GM19467 (cell line): Measurements from ENCODE around the gene FAM209B.
"Not testable (repeated sequence)": the region's sequence is repeated elsewhere in the genome, so short reads cannot be mapped to it uniquely, and the experiment has no call there.

Experiments used
- ATAC-seq: cut with Tn5 transposase; IDR thresholded peaks from one replicate; pipeline ENCODE4 v1.9.1; 2021; ENCODE audit warnings: mild to moderate bottlenecking, moderate library complexity; ENCODE audit not compliant: unreplicated experiment

FAM209B gene

GRCh38 chr20:56537997-56538396 is 5.0 kb downstream of the FAM209B start:
- no peak for ATAC-seq

- no peak for ATAC-seq
Measured at GRCh38 chr20:56540415-56540814, 7.4 kb downstream of the FAM209B start.

DNA sequence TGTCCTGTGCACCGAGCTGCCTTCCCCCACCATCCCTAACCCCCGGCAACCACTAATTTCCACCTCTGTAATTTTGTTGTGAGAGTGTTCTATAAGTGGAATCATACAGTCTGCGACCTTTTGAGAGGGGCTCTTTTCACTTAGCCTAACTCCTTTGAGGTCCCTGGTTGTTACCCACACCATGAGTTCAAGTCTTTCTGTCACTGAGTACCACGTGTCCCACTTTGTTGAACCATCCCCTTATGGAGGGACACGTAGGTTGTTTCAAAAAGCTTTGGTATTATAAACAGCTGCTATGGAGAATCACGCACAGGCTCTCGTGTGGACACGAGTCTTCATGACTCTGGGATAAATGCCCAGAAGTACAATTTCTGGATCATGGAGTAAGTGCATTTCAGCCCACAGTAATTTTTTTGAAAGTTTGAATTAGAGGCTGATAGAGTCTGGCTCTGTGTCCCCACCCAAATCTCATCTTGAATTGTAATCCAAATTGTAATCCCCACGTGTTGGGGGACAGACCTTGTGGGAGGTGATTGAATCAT is 9.5 kb downstream of the FAM209B start:
- no peak for ATAC-seq

DNA sequence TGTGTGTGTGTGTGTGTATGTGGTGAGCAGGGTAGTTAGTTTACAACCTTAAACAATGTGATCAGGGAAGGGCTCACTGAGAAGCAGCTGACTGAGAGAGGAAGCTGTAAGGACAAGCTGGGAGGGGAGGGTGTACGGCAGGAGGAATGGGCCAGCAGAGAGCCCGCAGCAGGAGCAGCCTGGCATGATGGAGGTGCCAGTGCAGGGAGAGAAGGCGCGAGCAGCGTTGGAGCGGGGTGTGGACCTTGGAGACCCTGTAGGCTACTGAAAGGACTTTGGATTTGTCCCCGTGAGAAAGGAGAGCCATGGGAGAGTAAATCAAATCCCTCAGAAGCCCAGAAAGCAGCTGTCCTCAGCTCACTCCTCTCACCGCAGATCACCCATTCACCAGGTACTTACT is 18.5 kb downstream of the FAM209B start:
- ATAC-seq = no peak

GRCh38 chr20:56552911-56553629 is 20.0 kb downstream of the FAM209B start:
- no peak for ATAC-seq

GRCh38 chr20:56554869-56555268 is 21.8 kb downstream of the FAM209B start:
- peak; percentile 91 for ATAC-seq

DNA sequence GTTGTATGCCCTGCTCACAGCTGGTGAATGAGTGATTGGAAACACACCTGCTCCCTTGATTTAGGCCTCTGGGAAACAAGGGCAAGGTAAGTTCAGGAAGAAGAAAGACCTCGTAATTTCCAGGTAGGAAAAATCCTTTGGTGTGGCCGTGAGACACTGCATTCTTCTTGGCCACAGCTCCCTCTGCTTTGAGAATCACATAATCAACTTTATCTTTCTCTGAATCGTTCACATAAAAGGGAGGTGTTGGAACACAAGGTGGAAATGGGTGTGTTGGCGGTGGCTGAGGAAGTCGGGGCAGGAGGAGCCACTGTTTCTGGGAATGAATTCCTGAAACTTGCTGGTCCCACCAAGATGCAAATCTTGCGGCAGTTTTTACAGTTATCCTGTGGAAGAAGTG is 25.9 kb downstream of the FAM209B start:
- ATAC-seq = no peak

DNA sequence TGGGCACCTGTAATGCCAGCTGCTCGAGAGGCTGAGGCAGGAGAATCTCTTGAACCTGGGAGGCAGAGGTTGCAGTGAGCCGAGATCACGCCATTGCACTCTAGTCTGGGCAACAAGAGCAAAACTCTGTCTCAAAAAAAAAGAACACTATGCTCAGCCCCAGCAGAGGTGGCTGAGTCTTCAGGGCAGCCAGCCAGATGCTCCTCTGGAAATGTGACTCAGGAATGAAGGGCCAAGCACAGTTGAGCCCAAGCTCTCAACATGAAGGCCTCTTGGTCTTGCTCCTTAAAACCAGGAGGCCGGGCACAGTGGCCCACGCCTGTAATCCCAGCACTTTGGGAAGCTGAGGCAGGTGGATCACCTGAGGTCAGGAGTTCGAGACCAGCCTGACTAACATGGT is 31.5 kb downstream of the FAM209B start:
- not testable (repeated sequence) for ATAC-seq

GRCh38 chr20:56565511-56565910 is 32.5 kb downstream of the FAM209B start:
- ATAC-seq = no peak

DNA sequence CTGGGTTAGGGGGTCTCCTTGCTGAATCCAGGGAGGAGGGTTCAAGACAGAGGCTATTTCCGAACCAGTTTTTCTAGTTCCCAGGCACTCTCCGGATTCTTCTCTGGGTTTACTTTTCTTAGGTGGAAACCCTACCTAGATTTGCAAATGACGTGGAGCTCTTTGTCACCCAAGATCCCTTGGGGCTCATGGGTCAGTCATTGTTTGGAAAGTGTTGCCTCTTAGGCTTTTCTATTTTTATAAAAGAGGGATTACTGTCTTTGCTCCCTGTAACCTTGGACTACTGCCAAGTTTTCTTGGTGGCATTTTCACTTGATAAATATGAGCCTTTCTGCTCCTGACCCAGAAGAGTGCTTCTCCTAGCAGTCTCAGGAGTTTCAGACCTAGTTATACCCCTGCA is 33.6 kb downstream of the FAM209B start:
- no peak for ATAC-seq

- ATAC-seq = no peak
Measured at GRCh38 chr20:56570832-56571231, 37.8 kb downstream of the FAM209B start.

GRCh38 chr20:56572172-56572571 is 39.1 kb downstream of the FAM209B start:
- no peak for ATAC-seq

- ATAC-seq = no peak
Measured at GRCh38 chr20:56573986-56574385, 40.9 kb downstream of the FAM209B start.

DNA sequence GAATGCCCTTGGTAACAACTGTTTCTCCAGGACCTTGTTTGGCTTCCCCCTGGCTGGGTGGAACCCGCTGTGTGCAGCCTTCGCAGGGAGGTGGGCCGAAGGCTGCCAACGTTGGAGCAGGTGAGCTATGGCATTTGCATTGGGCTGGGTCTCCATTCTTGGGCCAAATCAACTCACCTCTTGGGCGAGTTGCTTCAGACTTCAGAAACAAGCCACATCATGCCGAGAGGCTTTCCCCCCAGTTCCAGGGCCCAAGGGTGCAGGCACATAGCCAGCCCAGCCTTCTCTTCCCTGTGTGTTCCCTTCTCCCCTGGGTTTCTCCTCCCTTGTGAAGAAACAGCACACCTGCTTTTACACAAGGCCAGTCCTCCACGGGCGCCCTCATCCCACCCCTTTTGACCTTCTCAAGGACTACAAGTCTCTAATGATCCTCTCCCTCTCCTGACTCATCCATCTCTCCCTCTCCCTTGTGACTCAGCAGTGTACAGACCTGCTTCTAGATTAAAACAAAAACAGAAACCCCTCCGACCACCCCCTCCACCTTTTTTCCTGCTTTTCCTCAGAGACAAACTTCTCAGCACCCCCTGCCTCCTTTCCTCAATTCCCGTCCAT is 41.6 kb downstream of the FAM209B start:
- no peak for ATAC-seq

DNA sequence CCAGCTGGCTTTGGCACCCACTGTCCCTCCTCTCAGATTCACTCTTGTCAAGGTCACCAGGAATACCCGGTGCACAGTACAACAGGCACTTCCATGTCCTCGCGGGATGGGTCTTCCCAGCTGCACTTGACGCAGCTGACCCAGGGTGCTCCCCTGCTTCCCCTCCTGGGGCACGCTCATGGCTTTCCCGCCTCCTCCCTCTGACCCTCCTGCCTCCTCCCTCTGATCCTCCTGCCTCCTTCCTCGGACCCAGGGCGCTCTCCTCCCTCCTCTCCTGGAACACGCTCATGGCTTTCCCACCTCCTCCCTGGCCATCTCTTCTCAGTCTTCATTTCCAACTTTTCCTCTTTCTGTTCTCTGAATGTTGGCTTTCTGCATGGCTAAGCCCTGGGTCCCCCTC is 42.1 kb downstream of the FAM209B start:
- no peak for ATAC-seq

DNA sequence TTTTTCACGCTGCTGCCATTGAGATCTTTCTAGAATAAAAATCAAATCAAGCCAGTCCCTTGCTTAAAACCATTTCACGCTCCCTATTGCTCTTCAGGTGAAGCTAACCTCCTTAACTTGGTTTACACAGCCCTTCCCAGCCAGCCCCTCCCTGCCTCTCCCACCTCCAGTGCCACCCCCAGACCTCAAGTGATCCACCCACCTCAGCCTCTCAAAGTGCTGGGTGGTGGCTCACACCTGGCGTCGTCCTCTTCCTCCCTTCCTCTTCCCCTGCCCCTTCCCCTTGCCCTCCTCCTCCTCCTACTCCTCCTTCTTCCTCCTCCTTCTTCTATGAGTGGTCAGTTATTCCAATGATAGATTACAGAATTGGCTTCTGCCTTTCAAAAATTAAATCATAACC is 42.9 kb downstream of the FAM209B start:
- ATAC-seq = no peak

- ATAC-seq = no peak
Measured at GRCh38 chr20:56579301-56579710, 46.3 kb downstream of the FAM209B start.

- ATAC-seq = no peak
Measured at GRCh38 chr20:56580226-56580625, 47.2 kb downstream of the FAM209B start.

GRCh38 chr20:56581701-56582100 is 48.7 kb downstream of the FAM209B start:
- ATAC-seq = no peak

DNA sequence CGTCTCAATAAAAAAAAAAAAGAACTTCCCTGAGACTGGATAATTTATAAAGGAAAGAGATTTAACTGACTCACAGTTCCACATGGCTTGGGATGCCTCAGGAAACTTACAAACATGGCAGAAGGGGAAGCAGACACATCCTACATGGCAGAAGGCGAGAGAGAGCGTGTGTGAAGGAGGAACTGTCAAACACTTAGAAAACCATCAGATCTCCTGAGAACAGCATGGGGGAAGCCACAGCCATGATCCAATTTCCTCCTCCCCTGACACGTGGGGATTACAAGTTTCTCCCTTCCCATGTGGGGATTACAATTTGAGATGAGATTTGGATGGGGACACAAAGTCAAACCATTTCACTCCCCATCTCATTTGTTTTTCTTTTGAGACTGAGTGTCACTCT is 49.5 kb downstream of the FAM209B start:
- no peak for ATAC-seq

DNA sequence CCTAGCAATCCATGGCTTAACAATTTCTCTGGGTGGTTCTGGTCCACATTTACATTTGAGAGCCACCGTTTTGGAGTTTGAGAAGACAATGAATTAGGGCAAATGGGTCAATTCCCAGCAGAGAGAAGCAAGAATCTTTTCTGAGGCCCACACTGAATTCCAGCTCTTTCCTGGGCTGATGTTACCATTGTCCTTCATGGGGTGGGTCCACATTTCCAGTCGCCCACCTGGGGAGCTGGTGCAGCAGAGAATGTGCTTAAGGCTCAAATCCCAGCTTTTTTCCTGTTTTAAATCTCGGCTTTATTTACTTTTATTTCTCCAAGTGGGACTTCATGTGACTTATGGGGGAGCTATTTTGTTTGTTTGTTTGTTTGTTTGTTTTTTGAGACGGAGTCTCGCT is 51.9 kb downstream of the FAM209B start:
- no peak for ATAC-seq
